Cardiac muscle cell (in vitro differentiated cells and primary cell): ENCODE data around the gene ZBTB43. TPM values are rescaled to one million over a fixed set of nuclear protein-coding genes. Genes with fewer than 3 reads are reported as not detected.

Source experiments
- DNase-seq, 2 donors: peaks; one replicate each; pipeline versions ENCODE4 v3.0.0 to v3.0.0-alpha.2; 2010 to 2017; ENCODE audit warnings: low read depth in 1 of 2, low spot score in 1 of 2
- H3K27ac ChIP-seq: fragments of 200-600 bp; sonication (generic); 2 replicates; pipeline ENCODE4 v1.5.1; 2016
- H3K27me3 ChIP-seq: fragments of 200-600 bp; sonication (generic); 2 replicates; pipeline ENCODE4 v1.6.0; 2016; ENCODE audit warnings: control low read depth
- H3K36me3 ChIP-seq: fragments of 200-600 bp; sonication (generic); 2 replicates; pipeline ENCODE4 v1.5.1; 2016; ENCODE audit warnings: control low read depth
- H3K4me1 ChIP-seq: fragments of 200-600 bp; sonication (generic); 2 replicates; pipeline ENCODE4 v1.8.1; 2017; ENCODE audit warnings: low read depth, mild to moderate bottlenecking, mixed run types
- H3K4me3 ChIP-seq: fragments of 200-600 bp; sonication (generic); 2 replicates; pipeline ENCODE4 v1.5.1; 2016; ENCODE audit warnings: mild to moderate bottlenecking
- H3K9me3 ChIP-seq: fragments of 200-600 bp; sonication (generic); 2 replicates; pipeline ENCODE4 v1.5.1; 2017; ENCODE audit warnings: low read depth, mild to moderate bottlenecking, control low read depth
- polyA plus RNA-seq: library from polyadenylated mRNA; unstranded; fragments of >200 nt; fragmentation: Nextera tagmentation; extraction: Ambion mirVana; gene quantifications from 2 replicates; pipeline ENCODE4 v1.2.1, GENCODE V29; 2016
- total RNA-seq: library from RNA; depleted of rRNA; stranded (reverse); fragments of >200 nt; gene quantifications from 2 replicates; pipeline ENCODE4 v1.2.3, GENCODE V29; 2016
- TF ChIP-seq, protein P1 (sequence below): IDR thresholded peaks from 2 replicates; pipeline ENCODE4 v1.5.1; 2012; ENCODE audit warnings: low read depth, mild to moderate bottlenecking, low read length

The ZBTB43 gene
- total and polyA plus RNA-seq, 2 experiments from 2014 or later, result 17.6 to 18.6 TPM

DNA sequence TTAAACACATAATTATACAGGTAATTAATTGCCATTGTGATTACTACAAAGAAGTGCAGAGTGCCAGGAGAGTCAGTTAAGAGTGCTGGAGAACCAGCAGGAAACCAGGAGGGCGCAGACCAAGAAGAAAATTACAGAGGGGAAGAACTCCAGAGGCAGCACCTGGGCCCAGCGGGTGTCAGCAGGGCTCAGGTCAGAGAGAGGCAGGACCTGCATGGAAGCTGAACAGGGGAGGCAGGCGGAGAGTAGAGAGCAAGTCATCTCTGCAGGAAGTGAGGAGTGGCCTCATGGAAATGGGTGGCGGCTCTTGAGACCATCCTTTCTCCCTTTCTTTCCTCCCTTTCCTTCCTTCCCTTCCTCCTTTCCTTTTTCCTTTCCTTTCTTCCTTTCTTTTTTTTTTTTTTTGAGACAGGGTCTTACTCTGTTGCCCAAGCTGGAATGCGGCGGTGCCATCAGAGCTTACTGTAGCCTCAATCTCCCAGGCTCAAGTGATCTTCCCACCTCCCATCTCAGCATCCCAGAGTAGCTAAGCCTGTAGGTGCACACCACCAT, 51.6 kb downstream of the ZBTB43 start:
- no peaks in the 10 kb centered on the region for H3K36me3 ChIP-seq
- no peak for DNase-seq
- H3K27ac ChIP-seq, result no peak overlapping the region
- H3K27me3 ChIP-seq, result no peaks in the 10 kb centered on the region
- H3K9me3 ChIP-seq, result no peaks in the 10 kb centered on the region
- H3K4me3 ChIP-seq, result no peak overlapping the region
- H3K4me1 ChIP-seq, result peaks cover 2% of the 10 kb centered on the region
- TF ChIP-seq, protein P1, sequence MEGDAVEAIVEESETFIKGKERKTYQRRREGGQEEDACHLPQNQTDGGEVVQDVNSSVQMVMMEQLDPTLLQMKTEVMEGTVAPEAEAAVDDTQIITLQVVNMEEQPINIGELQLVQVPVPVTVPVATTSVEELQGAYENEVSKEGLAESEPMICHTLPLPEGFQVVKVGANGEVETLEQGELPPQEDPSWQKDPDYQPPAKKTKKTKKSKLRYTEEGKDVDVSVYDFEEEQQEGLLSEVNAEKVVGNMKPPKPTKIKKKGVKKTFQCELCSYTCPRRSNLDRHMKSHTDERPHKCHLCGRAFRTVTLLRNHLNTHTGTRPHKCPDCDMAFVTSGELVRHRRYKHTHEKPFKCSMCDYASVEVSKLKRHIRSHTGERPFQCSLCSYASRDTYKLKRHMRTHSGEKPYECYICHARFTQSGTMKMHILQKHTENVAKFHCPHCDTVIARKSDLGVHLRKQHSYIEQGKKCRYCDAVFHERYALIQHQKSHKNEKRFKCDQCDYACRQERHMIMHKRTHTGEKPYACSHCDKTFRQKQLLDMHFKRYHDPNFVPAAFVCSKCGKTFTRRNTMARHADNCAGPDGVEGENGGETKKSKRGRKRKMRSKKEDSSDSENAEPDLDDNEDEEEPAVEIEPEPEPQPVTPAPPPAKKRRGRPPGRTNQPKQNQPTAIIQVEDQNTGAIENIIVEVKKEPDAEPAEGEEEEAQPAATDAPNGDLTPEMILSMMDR, result no peak

DNA sequence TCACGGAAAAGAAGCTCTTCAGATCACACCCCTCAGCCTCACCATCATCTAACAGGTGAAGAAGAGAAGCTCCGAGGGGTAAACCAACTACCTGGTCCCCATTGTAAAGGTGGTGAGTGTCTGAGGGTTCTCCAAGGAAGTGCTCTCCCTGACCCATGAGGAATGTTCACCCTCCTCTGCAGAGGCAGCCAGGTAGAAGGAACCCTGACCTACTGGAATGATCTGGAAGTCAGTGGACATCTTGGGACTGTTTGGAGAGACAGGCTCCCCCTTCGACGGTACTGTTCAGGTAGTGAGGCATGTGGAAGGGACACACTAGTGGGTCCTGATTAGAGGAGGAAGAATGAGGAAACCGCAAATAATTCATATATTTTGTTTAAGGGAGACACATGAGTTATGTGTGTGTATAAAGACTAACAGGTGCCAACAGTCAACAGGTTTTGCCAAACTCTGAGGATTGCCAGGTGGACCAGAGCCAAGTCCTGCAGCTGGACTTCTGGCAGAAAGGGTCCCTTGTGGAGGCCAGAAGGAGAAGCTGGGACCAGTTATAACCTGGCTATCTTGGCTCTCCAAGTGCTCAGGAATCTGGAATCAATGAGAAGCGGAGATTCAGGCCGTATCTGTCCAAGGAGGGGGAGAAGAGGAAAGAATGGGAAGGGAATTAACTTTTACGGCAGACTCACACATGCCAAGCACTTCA, 52.6 kb downstream of the ZBTB43 start:
- H3K27me3 ChIP-seq, result no peaks in the 10 kb centered on the region
- DNase-seq, result peak in 1 of 2 donors; percentile 22
- TF ChIP-seq, protein P1, result no peak
- no peaks in the 10 kb centered on the region for H3K9me3 ChIP-seq
- no peak overlapping the region for H3K4me3 ChIP-seq
- H3K27ac ChIP-seq, result no peak overlapping the region
- H3K4me1 ChIP-seq, result peaks cover 12% of the 10 kb centered on the region
- H3K36me3 ChIP-seq, result no peaks in the 10 kb centered on the region

DNA sequence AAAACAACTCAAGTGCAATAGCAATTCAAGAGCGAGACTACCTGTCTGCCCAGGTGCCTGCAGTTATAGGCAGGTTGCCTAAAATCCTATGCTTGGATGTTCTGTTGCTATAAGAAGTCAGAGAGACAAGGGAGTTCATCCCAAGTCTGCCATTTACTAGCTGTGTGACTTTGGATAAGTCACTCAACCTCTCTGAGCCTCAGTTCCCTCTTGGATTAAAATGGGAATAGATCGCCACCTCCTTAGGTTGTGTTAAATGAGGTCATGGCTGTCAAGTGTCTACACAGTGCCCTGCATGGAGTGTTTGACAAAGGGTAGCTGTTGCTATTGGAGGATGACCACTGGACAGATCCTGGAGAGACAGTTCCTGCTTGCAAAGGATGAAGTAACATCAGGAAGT, 54.3 kb downstream of the ZBTB43 start:
- H3K36me3 ChIP-seq, result peaks cover 5% of the 10 kb centered on the region
- DNase-seq, result no peak

DNA sequence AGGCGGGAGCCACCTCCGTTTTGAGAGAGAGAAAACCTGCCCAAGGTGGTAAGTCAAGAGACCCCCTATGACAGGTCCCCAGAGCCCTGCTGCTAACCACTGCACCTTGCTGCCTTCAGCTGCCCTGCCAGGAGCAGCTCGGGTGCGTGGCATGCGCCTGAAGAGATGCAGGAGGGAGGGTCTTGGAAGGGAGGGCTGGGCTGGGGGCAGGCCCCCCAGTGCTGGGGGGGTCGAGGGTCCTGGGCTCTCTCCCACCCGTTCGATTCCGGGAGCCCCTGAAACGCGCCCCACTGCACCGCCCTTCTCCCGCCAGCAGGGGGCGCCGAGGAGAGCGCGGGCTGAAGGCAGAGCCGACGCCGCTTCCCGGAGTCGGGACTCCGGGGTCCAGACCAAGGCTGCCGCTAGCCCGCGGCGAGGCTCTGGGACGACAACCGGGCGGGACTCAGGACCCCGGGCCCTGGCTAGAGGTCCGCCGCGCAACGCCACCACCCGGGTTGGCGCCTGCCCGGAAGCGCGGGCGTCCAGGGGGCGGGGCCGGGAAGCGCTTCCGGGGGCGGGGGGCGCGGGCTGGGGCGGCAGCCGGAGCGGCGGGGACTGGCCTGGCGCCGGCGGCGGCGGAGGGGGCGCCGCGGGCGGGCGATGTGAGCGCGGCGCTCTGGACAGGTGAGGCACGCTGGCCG, 55.4 kb downstream of the ZBTB43 start, which contains the start of gene ZBTB34:
Gene ZBTB34, plus strand, starts transcription at position 563 of the 680 bp plus-strand sequence. CDS start 18,761 bp downstream, outside the sequence.
- no peaks in the 10 kb centered on the region for H3K27me3 ChIP-seq
- TF ChIP-seq, protein P1, result peak; percentile 95
- H3K9me3 ChIP-seq, result no peaks in the 10 kb centered on the region
- H3K36me3 ChIP-seq, result peaks cover 7% of the 10 kb centered on the region
- peaks cover 17% of the 10 kb centered on the region for H3K4me1 ChIP-seq
- H3K4me3 ChIP-seq, result peak within 1 kb of the TSS; percentile 99
- peak within 1 kb of the TSS; percentile 95 for H3K27ac ChIP-seq
- DNase-seq, result peak; percentile 58 to 84

More for the DNA sequence above, 54.3 kb downstream of the ZBTB43 start:
- no peaks in the 10 kb centered on the region for H3K27me3 ChIP-seq
- H3K4me3 ChIP-seq, result no peak overlapping the region
- TF ChIP-seq, protein P1, result no peak
- peaks cover 17% of the 10 kb centered on the region for H3K4me1 ChIP-seq
- H3K27ac ChIP-seq, result no peak overlapping the region
- no peaks in the 10 kb centered on the region for H3K9me3 ChIP-seq

DNA sequence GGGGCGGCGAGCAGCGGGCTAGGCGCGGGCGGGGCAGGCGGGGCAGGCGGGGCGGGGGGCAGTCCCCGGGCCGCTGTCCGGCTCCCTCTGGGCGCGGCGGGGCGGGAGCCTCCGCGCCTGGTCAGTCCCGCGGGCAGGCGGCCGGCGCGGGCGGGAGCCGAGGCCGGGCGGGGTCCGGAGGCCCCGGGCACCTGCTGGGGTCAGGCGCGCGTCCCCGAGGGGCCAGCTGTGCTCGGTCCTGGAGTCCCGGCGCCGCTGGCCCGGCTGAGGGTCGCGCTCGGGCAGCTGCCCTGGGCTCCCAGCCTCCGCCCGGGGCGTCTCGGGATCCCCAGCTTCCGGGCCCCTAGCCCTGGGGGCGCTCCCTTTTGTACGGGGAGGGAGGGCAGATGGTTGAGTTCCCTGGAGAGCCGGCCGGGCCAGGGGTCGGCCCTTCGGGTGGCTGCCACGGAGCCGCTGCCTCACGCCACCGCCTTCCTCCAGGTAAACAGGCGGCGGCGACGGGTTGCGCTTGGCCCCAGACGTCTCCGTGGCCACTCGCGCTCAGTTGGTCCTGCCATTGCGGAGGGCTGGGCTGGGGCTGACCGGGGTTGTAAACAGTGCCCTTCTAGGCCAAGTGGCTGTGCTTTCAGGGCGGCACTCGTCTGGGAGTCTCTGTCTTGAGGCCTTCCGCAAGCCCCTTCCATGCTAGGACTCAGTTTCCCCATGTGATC, 56.1 kb downstream of the ZBTB43 start:
- no peaks in the 10 kb centered on the region for H3K27me3 ChIP-seq
- H3K4me3 ChIP-seq, result peak overlapping the region; percentile 99
- TF ChIP-seq, protein P1, result no peak
- DNase-seq, result peak; percentile 15 to 52
- H3K9me3 ChIP-seq, result no peaks in the 10 kb centered on the region
- peaks cover 7% of the 10 kb centered on the region for H3K36me3 ChIP-seq
- H3K27ac ChIP-seq, result peak overlapping the region; percentile 95
- peaks cover 17% of the 10 kb centered on the region for H3K4me1 ChIP-seq
